ENCODE data around the gene ALDH4A1. TPM values are rescaled to one million over a fixed set of nuclear protein-coding genes. Genes with fewer than 3 reads are reported as not detected.

ALDH4A1 gene
- total and polyA plus RNA-seq, 9 of the 15 experiments (the other 6 are each of a cell fraction or from before 2014, with no cell fraction given) = 0.27 to 31.4 (median 16.6) TPM

DNA sequence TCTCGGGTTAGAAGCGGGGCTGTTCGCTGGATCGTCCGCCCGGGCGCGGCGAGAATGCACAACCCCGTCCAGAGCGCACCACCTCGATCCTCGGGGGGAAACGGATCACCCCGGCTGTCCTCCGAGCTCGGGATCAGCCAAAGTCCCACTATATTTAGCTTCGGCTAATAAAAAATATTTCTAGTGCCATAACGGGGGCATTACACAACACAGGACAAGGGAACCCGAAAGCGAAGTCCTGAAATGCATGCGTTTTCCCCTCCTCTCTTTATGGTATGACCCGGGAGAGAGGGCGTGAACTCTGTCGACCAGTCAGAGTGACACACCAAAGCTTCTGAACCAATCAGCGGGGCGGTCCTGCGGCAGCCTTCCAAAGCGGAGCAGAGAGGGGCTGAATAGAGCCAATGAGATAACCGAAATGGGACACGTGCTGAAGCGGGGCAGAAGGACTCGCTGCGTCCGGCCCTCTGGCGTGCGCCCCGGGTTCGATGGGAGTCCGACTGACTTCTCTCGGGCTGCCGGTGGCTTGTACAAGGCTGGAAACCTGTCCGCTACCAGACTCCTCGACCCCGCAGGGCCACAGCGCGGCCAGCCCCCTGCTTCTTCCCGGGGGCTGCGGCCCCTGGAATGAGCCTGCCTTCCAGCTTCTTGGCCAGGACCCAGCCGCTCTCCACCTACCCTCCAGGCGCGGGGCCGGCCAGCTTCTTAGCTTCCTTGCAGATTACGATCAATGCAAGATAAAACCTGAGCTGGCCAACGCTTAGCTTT lies at the start of gene ALDH4A1 (continued):
- TF ChIP-seq MYC (IDR thresholded peaks at IDR 0.05; ENCODE audit: low read depth, low read length) (peak; percentile 91), MYC (CRISPR knock-in tag; IDR thresholded peaks at IDR 0.05; ENCODE audit: borderline replicate concordance, low read depth) (no peak; the same call in 1 of the 2 replicates), SAFB2 (IDR thresholded peaks at IDR 0.05; ENCODE audit: borderline replicate concordance, low read depth, low read length, severe bottlenecking) (no peak), EP300 (IDR thresholded peaks at IDR 0.05; ENCODE audit: low read length) (0 out of 2 replicates have a peak, but pooled peaks have one; percentile 9), ZNF583 (CRISPR knock-in tag; IDR thresholded peaks at IDR 0.05) (peak; percentile 42; the same call in 1 of the 2 replicates), DPF2 (IDR thresholded peaks at IDR 0.05) (peak; percentile 79; the same call in 1 of the 2 replicates), RFX1 (IDR thresholded peaks at IDR 0.05) (no peak), ZZZ3 (IDR thresholded peaks at IDR 0.05) (no peak), CHD1 (IDR thresholded peaks at IDR 0.05; ENCODE audit: low read length) (peak; percentile 32), U2AF1 (optimal IDR thresholded peaks at IDR 0.05; ENCODE audit: low read depth, low read length) (no peak), ZNF586 (CRISPR knock-in tag; conservative IDR thresholded peaks at IDR 0.05) (no peak), GATA2 (CRISPR knock-in tag; IDR thresholded peaks at IDR 0.05) (peak; percentile 86), TOE1 (IDR thresholded peaks at IDR 0.05; ENCODE audit: borderline replicate concordance) (peak; percentile 98), TOE1 (CRISPR knock-in tag; IDR thresholded peaks at IDR 0.05; ENCODE audit: borderline replicate concordance, low read depth) (no peak), KLF16 (IDR thresholded peaks at IDR 0.05) (no peak), MCM5 (IDR thresholded peaks at IDR 0.05; ENCODE audit: low read depth) (no peak), POLR3A (IDR thresholded peaks at IDR 0.05; ENCODE audit: borderline replicate concordance, extremely low read depth, insufficient read depth, insufficient read length) (no peak), ZNF121 (CRISPR knock-in tag; conservative IDR thresholded peaks at IDR 0.05) (no peak), ZKSCAN3 (CRISPR knock-in tag; IDR thresholded peaks at IDR 0.05) (no peak), MAFF (IDR thresholded peaks at IDR 0.05; ENCODE audit: low read length) (peak; percentile 89), TAF1 (IDR thresholded peaks at IDR 0.05; ENCODE audit: control insufficient read depth, extremely low read depth, insufficient read depth, low read length, severe bottlenecking) (peak; percentile 65)
- TF ChIP-seq, protein P1, sequence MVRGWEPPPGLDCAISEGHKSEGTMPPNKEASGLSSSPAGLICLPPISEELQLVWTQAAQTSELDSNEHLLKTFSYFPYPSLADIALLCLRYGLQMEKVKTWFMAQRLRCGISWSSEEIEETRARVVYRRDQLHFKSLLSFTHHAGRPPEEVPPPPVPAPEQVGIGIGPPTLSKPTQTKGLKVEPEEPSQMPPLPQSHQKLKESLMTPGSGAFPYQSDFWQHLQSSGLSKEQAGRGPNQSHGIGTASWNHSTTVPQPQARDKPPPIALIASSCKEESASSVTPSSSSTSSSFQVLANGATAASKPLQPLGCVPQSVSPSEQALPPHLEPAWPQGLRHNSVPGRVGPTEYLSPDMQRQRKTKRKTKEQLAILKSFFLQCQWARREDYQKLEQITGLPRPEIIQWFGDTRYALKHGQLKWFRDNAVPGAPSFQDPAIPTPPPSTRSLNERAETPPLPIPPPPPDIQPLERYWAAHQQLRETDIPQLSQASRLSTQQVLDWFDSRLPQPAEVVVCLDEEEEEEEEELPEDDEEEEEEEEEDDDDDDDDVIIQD (CRISPR knock-in tag; IDR thresholded peaks at IDR 0.05) = no peak
- TF ChIP-seq, protein P2, sequence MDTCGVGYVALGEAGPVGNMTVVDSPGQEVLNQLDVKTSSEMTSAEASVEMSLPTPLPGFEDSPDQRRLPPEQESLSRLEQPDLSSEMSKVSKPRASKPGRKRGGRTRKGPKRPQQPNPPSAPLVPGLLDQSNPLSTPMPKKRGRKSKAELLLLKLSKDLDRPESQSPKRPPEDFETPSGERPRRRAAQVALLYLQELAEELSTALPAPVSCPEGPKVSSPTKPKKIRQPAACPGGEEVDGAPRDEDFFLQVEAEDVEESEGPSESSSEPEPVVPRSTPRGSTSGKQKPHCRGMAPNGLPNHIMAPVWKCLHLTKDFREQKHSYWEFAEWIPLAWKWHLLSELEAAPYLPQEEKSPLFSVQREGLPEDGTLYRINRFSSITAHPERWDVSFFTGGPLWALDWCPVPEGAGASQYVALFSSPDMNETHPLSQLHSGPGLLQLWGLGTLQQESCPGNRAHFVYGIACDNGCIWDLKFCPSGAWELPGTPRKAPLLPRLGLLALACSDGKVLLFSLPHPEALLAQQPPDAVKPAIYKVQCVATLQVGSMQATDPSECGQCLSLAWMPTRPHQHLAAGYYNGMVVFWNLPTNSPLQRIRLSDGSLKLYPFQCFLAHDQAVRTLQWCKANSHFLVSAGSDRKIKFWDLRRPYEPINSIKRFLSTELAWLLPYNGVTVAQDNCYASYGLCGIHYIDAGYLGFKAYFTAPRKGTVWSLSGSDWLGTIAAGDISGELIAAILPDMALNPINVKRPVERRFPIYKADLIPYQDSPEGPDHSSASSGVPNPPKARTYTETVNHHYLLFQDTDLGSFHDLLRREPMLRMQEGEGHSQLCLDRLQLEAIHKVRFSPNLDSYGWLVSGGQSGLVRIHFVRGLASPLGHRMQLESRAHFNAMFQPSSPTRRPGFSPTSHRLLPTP (IDR thresholded peaks at IDR 0.05; ENCODE audit: borderline replicate concordance, extremely low read depth, insufficient read length) = no peak
- TF ChIP-seq, protein P3, sequence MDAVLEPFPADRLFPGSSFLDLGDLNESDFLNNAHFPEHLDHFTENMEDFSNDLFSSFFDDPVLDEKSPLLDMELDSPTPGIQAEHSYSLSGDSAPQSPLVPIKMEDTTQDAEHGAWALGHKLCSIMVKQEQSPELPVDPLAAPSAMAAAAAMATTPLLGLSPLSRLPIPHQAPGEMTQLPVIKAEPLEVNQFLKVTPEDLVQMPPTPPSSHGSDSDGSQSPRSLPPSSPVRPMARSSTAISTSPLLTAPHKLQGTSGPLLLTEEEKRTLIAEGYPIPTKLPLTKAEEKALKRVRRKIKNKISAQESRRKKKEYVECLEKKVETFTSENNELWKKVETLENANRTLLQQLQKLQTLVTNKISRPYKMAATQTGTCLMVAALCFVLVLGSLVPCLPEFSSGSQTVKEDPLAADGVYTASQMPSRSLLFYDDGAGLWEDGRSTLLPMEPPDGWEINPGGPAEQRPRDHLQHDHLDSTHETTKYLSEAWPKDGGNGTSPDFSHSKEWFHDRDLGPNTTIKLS (IDR thresholded peaks at IDR 0.05; ENCODE audit: borderline replicate concordance, low read depth) = 0 out of 2 replicates have a peak, but pooled peaks have one; percentile 18
